ENCODE data around the gene PHF21A.

DNA sequence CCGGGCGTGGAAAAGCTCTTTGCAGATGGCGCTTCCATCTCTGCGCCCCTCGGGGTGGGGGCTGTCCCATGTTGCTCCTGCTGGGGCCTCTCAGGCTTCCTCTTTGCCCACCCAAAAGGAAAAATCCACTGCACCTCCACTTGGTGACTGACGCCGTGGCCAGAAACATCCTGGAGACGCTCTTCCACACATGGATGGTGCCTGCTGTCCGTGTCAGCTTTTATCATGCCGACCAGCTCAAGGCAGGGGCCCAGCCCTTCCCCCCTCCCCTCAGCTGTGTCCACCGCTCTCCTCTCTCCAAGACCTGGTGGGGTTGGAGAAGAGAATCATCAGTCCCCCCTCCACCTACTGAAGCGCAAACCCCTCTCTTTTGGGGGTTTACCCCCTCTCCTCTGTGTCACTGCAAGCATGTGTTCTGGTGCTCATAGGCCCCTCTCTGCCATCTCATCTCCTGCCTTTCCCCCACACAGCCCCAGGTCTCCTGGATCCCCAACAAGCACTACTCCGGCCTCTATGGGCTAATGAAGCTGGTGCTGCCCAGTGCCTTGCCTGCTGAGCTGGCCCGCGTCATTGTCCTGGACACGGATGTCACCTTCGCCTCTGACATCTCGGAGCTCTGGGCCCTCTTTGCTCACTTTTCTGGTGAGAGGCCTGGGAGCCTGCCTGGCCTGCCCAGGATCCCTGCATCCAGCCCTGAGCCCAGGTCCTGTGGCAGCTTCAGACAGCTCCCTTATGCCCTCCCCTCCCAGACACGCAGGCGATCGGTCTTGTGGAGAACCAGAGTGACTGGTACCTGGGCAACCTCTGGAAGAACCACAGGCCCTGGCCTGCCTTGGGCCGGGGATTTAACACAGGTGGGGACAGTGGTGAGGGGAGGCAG lies 197.0 kb downstream of the PHF21A start:
- TF ChIP-seq EP300 (IDR thresholded peaks at IDR 0.05) (no peak), POLR2AphosphoS5 (IDR thresholded peaks at IDR 0.05) (no peak)
- TF ChIP-seq, protein P1, sequence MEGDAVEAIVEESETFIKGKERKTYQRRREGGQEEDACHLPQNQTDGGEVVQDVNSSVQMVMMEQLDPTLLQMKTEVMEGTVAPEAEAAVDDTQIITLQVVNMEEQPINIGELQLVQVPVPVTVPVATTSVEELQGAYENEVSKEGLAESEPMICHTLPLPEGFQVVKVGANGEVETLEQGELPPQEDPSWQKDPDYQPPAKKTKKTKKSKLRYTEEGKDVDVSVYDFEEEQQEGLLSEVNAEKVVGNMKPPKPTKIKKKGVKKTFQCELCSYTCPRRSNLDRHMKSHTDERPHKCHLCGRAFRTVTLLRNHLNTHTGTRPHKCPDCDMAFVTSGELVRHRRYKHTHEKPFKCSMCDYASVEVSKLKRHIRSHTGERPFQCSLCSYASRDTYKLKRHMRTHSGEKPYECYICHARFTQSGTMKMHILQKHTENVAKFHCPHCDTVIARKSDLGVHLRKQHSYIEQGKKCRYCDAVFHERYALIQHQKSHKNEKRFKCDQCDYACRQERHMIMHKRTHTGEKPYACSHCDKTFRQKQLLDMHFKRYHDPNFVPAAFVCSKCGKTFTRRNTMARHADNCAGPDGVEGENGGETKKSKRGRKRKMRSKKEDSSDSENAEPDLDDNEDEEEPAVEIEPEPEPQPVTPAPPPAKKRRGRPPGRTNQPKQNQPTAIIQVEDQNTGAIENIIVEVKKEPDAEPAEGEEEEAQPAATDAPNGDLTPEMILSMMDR (IDR thresholded peaks at IDR 0.05), result no peak

All from gastroesophageal sphincter (tissue), 3 donors.